HG03095 (cell line): ENCODE measurements around the gene SHISA4.
"Not testable (repeated sequence)": the region's sequence is repeated elsewhere in the genome, so short reads cannot be mapped to it uniquely, and the experiment has no call there.

ENCODE experiments used
- ATAC-seq: cut with Tn5 transposase; IDR thresholded peaks from one replicate; pipeline ENCODE4 v1.9.1; 2021; ENCODE audit warnings: moderate library complexity; ENCODE audit not compliant: unreplicated experiment

SHISA4 gene

DNA sequence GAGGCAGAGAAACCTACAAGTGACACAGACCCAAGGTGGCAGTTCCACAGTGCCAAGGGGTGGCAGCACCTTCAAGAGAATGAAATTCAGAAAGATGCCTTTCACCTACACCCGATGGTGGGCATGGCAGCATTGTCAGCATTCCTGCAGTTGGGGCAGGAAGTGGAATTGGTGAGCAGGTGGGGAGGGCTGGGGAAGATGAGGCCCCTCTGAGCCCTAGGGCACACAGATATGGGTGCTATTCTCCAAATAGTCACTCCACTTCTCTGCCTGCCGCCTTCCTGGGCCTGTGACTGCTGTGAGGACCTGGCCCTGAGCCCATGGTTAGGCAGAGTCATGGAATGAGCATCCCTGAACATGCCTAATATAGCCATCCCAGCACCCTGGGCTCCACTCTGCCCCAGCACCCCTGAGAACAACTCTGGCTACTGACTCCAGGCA is 8.3 kb downstream of the SHISA4 start:
- ATAC-seq, result no peak

DNA sequence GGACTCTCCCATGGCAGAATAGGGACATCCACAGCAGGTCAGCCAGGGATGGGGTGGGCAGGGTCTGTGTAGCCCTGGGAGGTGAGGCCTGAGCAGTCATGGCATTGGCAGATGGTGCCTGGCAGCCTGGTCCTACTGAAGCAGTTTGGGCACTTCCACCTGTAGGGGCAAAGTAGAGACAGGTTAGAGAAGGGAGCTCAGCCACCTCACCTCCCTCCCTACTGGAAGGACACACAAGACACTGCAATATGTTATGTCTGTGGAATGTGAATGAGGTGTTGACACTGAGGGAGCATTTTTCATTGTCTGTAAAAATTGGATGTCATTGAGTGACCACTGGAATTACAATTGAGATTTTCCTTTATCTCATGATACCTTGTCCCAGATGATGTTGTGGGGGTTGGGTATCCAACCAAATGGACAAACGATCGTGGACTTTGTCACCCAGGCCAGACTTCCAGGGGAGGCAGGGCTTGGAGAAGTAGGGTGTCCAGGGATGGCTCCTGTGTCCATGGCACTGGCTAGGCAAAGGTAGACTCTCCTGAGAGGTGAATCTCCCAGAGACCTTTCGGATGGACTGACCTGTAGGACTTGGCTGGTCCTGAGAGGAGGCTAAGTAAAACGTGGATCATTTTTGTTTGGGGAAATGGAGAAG is 9.7 kb downstream of the SHISA4 start:
- no peak for ATAC-seq

DNA sequence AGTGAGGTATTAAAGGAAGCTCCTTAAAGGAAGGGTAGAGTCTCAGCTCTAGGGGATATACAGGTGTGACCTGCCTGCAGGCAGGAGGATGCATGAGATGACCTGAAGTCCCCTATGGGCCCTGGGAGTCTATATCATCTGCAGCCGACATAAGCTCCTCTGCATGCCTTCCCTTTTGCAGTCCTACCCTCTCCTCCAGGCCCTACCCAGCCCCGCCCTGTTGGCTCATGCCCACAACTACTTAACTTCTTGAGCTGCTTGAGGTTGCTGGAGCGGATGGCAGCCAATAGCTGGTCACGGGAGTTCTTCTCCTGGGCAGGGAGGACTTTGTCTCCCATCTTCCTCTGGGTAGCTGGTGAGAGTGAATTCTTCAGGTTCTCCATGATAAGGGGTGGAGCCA is 10.3 kb downstream of the SHISA4 start:
- ATAC-seq, result no peak

DNA sequence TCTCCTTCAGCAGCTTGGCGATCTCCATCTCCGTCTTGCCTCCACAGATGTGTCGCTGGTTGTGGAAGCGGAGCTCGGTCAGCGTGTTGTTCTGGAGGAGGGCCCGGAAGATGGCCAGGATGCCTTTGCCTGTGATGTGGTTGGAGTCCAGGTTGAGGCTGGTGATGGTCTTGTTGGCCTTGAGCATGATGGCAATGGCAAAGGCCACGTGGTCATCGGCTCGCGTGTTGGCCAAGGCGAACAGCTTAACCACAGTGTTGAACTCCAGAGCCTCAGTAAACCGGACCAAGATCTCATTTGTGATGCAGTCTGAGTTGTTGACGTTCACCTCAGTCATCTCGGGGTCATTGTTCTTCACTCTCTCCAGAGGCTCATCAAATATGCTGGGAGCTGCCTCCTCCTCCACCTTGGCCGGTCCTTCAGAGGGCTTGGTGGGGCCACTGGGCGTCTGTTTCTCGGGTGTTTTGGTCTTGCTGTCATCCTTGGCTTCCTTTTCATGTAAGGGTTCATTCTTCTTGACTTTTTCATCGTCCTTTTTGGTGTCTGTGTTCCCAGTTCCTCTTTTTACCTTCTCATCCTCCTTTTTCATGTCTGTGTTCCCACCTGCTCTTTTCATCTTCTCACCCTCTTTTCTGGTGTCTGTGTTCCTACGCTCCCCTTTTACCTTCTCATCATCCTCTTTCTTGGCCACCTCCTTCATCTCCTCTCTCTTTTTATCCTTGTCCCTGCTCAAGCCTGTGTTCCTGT is 11.2 kb downstream of the SHISA4 start:
- no peak for ATAC-seq

DNA sequence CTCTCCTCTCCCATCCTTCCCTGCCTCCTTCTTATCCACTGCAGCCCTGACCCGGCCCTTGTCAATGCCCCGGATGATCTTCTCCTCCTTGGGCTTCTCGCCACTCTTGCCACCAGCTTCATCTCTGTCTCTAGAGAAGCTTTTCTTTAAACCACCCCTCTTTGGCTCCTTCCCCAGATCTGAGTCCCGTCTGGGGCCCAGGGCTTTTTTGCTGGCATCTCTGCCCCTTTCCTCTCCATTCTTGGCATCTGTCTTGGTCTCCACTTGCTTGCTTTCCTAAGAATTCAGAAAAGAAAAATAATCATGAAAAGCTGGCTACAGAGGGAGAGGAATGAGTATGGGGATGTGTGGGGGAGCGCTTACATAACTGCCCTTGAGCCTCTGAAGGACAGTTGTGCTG is 11.8 kb downstream of the SHISA4 start:
- ATAC-seq, result no peak

DNA sequence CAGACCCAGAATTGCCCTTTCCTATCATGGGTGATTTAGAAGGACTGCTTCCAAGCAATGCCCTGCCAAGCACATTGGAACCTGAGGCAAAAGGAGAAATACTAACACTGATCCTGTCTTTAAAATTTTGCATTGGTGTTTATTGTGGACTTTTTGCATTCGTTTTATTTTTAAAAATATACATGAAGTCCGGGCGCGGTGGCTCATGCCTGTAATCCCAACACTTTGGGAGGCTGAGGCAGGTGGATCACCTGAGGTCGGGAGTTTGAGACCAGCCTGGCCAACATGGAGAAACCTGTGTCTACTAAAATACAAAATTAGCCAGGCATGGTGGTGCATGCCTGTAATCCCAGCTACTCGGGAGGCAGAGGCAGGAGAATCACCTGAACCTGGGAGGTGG is 12.3 kb downstream of the SHISA4 start:
- not testable (repeated sequence) for ATAC-seq

DNA sequence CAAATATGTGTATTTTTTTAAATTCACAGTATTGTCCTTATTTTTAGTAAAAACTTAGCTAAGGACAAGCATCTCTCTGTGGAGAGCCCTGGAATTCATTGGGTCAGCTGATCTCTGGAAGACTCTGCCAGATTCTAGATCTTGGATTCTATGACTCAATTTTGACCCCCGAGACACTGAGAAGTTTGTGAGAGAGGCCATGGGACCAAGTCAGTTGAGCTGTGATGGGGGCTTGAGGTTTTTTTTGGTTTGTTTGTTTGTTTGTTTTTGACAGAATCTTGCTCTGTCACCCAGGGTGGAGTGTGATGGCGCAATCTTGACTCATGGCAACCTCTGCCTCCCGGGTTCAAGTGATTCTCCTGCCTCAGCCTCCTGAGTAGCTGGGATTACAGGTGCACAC is 13.5 kb downstream of the SHISA4 start:
- ATAC-seq, result no peak

DNA sequence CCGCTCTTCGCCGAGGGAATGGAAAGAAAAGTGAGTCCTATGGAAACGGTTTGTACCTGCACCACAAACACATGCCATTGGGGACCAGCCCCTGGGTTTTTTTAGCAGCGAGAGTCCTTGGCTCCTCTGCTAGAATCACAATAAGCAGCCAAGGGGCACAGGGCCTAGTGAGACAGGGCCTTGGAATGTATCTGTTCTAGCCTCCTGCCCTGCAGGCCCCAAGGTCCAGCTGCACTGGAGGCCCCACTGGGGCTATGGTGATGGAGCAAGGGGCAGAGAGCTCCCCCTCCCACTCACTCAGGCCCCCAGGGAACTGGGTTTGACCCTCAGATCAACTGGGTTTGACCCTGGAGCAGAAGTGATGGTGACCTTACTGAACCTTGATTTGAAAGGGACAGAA is 14.4 kb downstream of the SHISA4 start:
- no peak for ATAC-seq

DNA sequence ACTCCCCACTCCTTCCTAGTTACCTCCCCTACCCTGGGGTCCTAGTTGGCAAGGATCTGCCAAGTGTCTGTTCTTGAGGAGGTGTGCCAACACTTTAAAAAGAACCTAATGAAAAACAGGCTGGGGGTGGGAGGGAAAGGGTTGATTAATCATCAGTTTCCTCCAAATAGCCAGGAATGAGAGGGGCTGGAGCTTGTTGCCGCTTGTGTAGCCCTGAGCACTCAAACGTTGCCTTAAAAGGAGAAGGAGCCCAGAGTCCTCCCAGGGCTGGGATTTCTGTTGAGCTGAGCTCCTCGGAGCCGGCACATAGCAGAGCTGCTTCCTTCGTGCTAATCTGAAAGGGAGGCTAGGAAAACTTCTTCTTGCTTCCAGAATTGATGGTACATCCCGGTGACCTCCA is 15.9 kb downstream of the SHISA4 start:
- ATAC-seq, result no peak

DNA sequence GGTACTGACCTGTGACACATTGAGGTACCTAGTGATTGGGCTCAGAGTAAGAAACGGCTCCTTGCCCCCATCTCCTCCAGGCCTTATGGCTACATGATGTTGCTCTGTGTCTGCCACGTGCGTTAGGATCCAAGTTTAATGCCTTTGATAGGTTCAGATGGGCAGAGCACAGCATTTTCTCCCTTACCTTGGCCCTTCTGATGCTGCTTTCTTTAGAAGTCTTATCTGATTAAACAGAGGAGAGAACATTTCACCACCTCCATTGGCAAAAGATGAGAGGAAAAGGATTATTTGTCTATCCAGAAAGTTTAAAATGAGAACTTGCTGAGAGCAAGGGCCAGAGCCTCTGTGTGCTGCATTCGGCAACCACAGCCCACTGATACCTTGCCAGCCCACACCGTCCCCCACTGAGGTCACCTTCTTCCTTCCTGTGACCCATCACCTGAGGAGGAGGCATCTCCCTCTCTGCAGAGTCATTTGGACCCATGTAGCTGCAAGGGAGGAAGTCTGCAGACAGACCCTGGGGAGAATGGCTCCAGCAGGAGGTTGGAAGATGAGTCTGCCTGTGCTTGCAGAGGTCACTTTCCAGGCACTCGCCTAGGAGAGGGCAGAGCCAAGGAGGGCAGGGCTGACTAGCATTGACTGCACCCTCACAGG is 16.7 kb downstream of the SHISA4 start:
- no peak for ATAC-seq

DNA sequence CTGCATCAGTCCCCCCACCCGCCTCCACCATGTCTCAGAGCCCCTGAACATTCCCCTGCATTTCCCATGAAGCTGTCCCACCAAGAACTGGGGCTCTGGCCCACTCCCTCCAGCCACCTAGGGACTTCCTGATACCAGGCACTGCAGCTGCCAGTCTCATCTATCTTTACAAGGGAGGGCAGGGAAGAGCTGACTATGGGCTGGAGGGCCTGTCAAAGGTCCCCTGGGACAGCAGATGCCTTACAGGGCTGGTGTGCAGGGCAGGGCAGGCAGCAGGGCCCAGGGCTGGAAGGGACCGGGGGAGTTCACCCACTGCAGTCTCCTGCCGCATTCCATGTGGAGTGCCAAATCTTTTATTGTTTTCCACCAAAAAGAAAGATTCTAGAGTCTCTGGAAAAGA is 17.6 kb downstream of the SHISA4 start:
- ATAC-seq, result no peak

DNA sequence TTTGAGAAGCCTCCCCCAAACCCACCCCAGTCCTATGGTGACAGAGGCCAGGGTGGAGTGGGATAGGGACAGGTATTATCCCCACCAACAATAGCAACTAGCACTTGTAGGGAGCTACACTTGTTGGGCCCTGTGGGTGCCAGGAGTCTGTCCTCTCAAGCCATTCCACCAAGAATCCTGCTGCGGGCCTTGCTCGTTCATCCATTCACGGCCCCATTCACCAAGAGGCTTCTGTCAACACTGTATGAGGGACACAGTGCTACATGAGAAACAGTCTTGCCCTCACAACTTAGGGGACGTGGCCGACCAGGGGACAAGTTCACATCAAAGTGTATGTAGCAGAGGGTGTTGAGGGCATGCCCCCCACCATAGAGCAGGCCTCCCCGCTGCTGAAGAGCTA is 18.9 kb downstream of the SHISA4 start:
- no peak for ATAC-seq

DNA sequence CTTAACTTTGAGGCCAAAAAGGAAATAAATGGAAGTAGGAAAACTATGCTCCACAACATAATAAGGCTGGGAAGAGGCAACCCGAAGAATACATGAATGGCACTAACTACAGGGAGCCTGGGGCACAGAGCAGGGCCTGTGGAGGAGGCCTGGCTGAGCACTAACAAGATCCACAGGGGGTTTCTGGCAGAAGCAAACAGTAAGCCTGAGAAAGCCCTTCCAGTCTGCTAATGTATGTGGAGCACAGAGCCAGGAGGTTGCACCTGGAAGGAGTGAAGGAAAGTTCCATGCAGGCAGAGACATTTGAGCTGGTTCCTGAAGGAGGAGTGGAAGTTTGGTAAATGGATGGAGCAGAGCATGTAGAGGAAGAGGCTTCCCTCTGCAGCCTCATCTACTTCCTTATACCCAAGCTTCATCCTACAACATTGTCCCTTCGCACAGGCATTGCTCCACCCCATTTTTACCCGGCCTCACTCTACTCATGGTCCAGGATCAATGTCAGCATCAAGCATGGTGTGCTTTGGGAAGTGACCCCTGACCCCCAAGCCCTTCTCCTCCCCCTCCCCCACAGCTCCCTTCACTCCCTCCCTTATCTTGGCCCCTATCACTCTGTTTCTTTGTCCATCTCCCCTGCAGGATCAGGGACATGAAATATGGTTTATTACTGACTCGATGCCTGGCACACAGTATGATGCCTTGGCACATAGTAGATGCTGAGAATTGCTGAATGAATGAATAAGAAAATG is 23.3 kb downstream of the SHISA4 start:
- ATAC-seq, result no peak

DNA sequence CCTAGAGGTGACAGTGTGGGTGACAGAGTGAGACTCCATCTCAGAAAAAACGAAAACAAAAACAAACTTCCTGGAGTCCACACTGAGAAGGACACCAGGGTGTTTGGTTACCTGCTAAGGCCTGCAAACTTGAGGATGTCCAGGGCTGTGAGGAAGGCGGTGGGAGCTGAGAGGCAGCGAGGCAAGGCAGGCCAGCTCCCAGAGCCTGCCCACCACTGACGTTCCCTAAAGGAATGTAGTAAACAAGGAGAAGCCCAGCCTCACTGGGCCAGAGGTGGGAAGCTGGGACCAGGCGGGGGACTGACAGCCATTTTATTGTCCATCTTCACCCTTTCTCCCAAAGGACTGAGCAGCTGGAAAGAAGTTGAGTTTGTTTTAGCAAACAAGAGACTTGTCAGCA is 24.1 kb downstream of the SHISA4 start:
- no peak for ATAC-seq

DNA sequence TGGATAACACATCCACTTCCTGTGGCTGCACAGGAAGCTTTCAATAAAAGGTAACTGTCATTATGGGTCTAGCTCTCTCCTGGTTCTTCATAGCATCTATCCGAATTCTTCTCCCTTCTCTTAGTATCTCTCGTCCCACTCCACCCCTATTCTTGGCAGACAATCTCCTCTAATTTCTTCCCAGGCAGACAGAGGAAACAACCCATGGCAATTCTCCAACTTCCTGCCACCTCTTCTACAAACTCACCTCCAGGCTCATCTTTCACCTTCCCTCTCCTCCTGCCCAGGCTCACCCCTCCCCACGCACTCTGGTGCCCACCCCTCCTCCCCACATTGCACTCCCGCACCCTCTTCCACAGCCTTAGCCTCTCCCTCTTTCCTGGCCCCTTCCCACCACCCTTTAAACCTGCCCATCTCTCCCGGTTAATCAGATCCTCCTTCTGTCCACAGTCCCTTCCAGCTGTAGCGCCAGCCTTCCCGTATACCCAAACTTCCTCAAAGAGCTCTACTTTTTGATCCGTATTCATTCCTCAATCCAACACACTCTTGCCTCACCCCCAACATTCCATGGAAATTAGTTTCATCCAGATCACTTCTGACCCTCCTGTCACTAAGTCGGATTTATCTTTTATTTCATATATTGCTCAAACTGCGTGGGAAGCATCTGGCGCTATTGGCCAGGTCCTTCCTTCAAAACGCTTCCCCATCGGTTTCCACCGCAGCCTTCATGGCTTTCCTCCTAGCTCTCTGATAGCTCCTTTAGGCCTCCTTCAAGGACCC is 25.9 kb downstream of the SHISA4 start:
- ATAC-seq, result no peak

DNA sequence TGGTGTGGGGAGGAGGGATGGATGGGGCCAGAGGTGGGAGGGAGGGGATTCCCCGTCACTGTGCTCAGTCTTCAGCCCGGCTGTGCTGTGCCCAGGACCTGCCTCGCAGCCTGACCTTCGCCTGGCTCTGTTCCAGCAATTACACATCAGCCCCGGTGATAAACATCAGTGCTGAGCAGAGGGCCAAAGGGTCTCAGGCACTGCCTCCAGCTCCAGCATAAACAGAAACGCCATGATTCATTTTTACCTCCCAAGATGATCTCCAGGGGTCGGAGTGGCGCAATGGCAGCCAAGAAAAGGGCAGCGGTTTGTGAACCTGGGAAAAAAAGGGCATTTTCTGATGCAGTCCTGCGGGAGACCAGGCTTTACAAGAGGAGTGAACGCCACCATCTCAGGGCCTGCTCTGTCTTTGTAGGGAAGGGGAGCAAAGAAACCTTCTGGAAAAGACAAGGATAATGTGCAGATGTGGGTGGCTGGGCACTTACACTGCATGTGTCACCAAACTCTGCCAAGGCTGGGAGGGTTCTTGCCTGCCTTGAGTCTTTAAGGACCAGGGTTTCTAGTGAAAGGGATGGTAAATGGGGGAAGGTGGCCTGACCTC is 28.1 kb downstream of the SHISA4 start:
- no peak for ATAC-seq

DNA sequence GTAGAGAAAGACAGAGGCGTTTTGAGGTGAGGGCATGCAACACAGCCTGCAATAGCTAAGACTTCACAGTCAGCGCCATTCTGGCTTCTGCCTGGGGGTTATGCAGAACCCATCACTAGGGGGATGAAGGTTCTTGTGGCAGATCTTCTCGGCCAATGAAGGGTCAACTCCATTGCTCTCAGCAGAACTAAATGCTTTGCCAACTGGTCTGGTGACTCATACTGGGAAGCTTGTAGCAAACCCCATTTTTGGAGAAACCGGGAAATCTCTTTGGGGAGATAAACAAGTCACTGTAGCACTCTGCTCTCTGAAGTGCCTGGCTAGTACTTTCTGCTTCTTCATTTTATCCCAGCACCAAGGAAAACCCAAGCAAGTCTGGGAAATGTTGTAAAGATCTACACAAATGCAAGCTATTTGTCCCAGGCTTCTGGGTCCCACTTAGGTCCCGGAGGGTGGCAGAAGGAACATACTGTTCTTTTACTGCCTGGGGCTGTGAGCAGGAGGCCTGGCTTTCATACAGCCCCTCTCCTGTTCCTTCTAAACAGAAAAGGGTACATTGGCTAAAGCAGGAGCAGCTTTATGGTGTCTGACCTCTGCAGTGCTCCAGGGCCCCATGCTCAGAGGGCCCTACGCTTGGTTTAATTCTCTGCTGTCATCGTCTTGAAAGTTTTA is 28.8 kb downstream of the SHISA4 start:
- no peak for ATAC-seq

DNA sequence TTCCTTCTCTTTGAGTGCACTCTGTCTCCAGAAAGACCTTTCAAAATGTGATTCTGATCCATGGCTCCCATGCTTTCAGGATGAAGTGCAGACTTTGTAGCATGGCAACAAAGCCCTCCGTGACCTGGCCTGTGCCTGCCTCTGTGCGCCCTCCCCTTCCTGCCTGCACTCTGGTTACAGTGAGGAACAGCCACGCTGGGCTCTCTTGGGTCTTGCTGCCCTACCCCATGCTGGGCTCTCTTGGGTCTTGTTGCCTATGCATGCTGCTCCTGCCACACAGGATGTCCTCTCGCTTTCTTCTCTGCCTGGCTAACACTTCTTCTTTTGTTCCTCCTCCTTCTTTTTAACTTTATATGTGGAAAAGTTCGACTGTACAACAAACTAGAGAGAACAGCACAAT is 29.6 kb downstream of the SHISA4 start:
- no peak for ATAC-seq

DNA sequence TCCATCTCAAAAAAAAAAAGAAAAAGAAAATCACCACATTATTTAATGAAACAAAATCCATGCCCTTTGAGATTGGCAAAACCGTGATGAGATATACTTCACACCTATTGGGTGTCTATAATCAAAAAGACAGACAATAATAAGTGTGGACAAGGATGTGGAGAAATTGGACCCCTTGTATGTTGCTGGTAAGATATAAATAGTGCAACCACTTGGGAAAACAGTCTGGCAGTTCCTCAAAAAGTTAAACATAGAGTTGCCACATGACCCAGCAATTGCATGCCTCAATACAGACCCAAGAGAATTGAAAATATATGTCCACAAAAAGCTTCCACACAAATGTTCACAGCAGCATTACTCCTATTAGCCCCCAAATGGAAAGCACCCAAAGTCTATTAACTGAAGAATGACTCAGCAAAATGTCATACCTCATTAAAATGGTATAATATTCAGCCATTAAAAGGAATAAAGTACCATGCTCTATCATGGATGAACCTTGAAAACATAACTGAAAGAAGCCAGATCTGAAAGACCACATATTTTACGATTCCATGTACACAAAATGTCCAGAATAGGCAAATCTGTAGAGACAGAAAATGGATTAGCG is 33.4 kb downstream of the SHISA4 start:
- no peak for ATAC-seq

DNA sequence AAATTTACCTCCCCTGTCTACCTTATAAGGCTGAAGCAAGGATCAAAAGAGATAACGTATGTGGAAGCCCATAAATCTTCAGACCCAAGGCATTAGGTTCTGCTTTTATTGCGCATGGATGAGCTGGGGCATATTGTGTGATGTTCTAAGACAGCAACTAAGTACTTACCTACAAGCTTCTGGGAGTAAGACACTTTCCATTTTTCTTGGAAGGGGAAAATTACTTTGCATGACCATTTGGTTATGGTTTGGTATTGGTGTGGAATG is 36.5 kb downstream of the SHISA4 start:
- ATAC-seq, result no peak
